HCEC 1CT (cell line): ENCODE measurements around the gene CNOT2.

Source experiments
- DNase-seq: peaks from one replicate; pipeline ENCODE4 v3.0.0-alpha.2; 2017

CNOT2 gene

GRCh38 chr12:70306676-70307075 lies 63.4 kb downstream of the CNOT2 start:
- no peak for DNase-seq

GRCh38 chr12:70307868-70308267 lies 64.6 kb downstream of the CNOT2 start:
- DNase-seq = no peak

DNA sequence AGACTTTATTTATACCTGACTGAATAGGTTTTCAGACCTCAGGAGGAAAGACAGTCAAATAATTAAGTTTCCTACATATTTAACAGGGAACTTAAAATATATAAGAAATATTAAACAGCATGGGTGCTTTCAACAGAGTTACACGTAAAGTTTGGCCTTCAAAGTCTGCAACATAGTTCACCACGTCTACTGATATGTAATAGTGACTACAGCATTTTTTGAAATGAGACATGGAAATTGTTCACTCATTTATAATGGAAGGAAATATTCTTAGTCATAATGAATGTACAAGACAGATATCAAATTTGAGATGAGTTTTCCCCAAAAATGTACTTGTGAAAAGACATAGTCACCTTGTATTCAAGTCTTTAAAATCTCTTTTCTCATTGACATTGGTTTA lies 66.1 kb downstream of the CNOT2 start:
- peak; percentile 9 for DNase-seq

DNA sequence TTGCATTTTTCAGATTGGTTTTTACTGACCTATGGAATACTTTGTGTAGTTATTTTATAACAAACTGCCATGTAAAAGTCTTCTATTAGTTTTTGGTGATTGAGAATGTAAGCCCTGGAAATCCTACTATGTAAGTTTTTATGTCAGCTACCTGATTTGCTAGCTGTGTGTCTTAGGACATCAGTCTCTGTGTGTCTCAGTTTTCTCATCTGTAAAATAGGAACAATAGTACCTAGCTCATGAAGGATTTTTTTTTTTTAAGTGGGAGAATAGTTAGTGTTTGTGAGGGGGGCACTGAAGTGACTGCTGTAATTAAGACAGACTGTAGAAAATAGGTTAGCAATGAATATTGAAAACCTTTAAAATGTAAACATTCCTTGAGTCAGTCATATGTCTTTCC lies 70.9 kb downstream of the CNOT2 start:
- DNase-seq = no peak

GRCh38 chr12:70317781-70318180 lies 74.5 kb downstream of the CNOT2 start:
- DNase-seq = no peak

GRCh38 chr12:70319605-70320004 lies 76.4 kb downstream of the CNOT2 start:
- DNase-seq = no peak

DNA sequence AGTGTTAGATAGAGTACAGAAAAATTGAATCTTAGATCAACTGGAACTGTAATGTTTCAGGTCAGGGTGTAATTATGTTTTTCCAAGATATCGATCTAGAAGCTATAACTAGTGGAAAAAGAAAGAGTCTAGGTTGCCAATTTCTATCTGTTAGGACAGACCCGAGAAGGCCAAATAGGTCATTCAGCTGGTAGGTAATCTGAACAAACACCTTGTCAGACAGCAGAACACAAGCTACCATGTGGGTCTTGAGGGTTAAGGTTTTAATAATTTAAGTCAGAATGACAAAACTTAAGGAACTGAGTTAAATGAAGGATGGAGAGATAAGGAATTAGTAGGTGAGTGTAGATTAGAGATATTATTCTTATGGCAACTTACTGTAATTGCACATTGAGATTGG lies 78.0 kb downstream of the CNOT2 start:
- DNase-seq = no peak

DNA sequence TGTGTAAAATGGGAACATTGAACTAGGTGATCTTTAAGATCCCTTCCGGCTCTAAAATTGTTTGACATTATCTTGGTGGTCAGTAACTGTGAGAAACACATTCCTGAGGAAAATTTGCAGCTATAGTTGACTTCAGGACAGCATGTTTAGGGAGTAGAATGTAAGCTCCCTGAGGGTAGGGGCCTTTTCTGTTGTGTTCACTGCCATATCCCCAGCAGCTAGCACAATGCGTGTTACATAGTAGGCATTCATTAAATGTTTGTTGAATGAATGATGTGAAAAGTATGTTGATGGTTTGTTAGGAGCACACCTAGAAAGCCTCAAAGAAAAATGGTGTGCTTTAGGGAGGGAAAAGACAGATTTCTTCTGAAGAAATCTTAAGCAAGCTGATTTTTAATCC lies 84.3 kb downstream of the CNOT2 start:
- no peak for DNase-seq

DNA sequence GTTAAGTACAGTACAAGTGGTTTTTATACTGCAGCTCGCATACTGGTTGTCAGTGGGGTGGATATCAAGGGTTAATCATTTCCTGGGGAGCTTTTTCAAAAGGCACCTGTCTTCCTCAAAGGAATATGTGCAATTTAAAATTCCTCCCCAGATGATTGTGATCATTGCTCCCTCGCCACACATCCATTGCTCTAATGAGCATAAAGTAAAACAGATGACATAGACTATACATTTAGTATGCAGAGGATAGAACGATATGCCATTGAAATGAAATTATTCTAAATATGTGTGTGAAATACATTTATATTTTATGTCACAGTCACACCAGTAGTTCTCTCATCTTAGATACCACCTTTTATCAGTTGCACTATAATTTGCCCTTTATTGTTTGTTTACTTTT lies 86.5 kb downstream of the CNOT2 start:
- no peak for DNase-seq

- no peak for DNase-seq
Measured at GRCh38 chr12:70330158-70330557, 86.9 kb downstream of the CNOT2 start.

DNA sequence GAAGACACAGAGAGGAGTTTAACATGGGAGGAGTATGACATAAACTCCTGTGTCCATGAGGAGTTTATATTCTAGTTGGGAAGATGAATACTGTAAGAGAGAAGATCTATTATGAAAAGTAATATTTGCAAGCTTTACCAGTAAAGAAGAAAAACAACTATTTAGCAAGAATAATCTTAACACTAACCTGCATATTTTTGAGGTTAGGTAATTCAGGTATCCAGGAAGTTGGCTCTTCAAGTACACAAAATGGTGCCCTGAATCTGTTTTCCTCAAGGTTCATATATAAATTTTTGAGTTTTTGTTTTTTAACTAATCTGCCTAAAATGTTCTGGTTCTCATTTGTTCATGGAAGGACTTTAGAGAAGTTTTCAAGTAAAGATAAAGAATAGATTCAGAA lies 89.0 kb downstream of the CNOT2 start:
- no peak for DNase-seq

- DNase-seq = no peak
Measured at GRCh38 chr12:70334742-70335141, 91.5 kb downstream of the CNOT2 start.

DNA sequence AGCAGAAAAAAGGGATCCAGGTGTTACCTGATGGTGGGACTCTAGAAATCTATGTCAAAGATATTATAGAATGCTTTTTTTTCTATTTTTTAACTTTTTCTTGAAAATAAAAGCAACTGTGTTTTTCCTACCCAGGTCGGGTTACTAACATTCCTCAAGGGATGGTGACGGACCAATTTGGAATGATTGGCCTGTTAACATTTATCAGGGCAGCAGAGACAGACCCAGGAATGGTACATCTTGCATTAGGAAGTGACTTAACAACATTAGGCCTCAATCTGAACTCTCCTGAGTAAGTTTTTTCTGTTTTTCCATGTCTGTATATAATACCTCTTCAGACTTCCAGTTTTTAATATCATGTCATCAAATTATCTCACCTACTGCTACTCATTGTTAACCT lies 95.3 kb downstream of the CNOT2 start:
- no peak for DNase-seq

DNA sequence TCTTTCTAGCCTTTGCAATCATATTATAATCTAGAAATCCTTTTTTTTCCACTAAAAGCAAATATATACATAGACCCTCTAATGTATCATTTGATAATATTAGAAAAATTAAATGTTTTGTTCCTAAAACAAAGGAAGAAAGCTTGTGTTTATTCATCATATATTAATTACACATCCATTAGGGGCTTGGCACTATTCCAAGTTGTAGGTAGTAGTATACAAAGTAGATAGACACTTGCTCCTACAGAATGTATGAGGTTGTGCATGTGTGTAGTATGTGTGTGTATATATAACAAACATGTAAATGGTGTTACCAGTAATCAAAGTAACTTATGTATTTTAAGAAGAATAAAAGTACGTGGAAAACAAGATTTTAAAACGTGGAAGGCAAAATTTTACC lies 107.8 kb downstream of the CNOT2 start:
- DNase-seq = no peak

DNA sequence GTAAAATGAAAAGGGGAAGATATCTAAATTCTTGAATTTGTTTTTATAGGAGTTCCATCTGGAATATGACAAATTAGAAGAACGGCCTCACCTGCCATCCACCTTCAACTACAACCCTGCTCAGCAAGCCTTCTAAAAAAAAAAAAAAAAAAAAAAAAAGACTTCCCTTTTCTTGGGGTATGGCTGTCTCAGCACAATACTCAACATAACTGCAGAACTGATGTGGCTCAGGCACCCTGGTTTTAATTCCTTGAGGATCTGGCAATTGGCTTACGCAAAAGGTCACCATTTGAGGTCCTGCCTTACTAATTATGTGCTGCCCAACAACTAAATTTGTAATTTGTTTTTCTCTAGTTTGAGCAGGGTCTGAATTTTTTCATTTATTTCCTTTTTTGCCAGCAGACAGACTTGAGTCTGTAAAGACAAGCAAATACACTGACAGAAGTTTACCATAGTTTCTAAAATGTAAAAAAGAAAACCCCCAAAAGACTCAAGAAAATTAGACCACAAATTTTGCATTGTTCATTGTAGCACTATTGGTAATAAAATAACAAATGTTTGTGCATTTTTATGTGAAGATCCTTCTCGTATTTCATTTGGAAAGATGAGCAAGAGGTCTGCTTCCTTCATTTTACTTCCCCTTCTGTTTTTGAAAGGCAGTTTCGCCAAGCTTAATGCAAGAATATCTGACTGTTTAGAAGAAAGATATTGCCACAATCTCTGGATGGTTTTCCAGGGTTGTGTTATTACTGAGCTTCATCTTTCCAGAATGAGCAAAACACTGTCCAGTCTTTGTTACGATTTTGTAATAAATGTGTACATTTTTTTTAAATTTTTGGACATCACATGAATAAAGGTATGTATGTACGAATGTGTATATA lies 110.8 kb downstream of the CNOT2 start:
- DNase-seq = no peak

DNA sequence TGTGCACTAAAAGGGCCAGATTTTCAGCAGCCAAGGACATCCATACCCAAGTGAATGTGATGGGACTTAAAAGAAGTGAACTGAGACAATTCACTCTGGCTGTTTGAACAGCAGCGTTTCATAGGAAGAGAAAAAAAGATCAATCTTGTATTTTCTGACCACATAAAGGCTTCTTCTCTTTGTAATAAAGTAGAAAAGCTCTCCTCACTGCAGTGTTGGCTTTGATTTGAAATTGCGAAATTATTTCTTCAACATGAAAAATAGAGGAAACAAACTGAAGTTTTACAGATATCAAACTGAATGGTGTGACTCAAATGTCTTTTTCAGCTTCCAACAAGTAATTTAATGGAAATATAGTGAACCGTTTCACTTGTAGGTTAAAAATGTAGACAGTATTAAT lies 111.6 kb downstream of the CNOT2 start:
- DNase-seq = no peak

DNA sequence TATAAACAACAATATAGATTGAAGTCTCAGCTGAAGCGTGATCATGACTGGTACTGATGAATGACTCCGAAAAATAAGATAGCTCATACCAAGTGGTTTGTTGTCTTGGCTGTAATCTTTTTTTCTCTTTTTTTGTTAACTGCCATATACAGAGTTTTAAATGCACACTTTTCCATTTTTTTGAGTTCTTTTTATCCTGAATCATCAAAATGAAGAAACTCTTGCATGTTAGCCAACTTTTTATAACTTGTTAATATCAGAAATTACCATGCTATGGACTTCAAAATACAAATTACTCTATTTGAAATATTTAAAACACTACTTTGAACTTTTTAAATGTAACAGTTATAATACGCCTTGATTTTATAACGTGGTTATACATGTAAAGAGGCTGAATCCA lies 112.7 kb downstream of the CNOT2 start:
- DNase-seq = no peak

GRCh38 chr12:70359458-70360197 lies 116.4 kb downstream of the CNOT2 start:
- DNase-seq = no peak

GRCh38 chr12:70360218-70360617 lies 117.0 kb downstream of the CNOT2 start:
- no peak for DNase-seq

- DNase-seq = no peak
Measured at GRCh38 chr12:70364695-70365397, 121.6 kb downstream of the CNOT2 start.

GRCh38 chr12:70365398-70365647 lies 122.1 kb downstream of the CNOT2 start:
- DNase-seq = no peak

DNA sequence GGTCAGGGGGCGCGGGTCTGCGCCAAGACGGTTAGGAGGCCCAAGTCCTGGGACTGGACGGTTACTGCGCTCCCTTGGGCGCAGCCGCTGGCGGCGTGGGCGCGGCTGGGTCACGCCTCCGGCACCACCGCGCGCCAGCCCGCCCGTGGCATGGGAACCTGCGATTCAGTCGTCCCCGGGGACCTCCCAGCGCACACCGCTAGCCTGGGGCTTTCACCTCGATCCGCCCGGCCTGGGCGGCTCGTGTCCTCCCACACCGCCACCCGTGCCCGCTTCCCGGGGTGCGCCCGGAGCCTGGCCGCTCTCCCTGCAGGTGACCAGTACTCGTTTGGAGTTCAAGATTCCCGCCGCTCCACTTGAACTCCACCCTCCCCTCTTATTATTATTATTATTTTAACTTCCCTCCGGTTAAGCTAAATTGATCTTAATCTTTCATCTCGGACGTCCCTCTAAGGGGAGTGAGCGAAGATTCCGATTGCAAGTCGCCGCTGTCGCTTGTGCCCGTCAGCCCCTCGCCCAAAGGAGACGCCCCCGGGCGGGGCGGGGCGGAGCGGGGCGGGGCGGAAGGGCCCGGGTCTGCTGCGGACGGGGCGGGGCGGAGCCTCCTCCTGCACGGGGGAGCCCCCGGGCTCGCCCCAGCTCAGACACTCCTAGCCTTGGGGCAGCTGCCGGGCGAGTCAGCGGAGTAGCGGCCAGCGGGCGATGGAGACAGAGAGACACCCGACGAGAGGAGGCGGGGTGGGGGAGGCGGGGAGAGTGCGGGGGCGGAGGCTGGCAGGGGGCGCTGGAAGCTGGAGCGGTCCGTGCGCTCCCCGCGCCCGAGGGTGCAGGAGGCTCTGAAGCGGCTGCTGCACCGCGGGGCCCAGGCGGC lies 122.7 kb downstream of the CNOT2 start, which contains the start of gene KCNMB4:
Gene KCNMB4, plus strand, starts transcription at position 643 of the 871 bp plus-strand sequence. CDS start 445 bp downstream, outside the sequence.
- peak; percentile 21 for DNase-seq
